GM23338 (cell line): ENCODE results near the gene IMMP2L. TPM values are rescaled to one million over a fixed set of nuclear protein-coding genes. Genes with fewer than 3 reads are reported as not detected.

Experiments
- ATAC-seq: fragments of 200-7000 bp; cut with Tn5 transposase; 3 replicates; pipeline ENCODE4 v1.9.1; 2020
- DNase-seq: peaks from one replicate; pipeline ENCODE4 v3.0.0-alpha.2; 2015; ENCODE audit warnings: low spot score
- H2AFZ ChIP-seq: fragments of 200-600 bp; sonication (generic); 2 replicates; pipeline ENCODE4 v1.8.0; 2016; ENCODE audit warnings: antibody characterized with exemption, mild to moderate bottlenecking, moderate library complexity
- H3F3A ChIP-seq: fragments of 200-600 bp; sonication (generic); replicated peaks from 2 replicates; pipeline ENCODE4 v1.8.0; 2017; ENCODE audit warnings: antibody characterized with exemption, mixed run types, low read depth
- H3K27ac ChIP-seq: fragments of 200-600 bp; sonication (generic); 2 replicates; pipeline ENCODE4 v1.6.1; 2016; ENCODE audit warnings: low read depth
- H3K27me3 ChIP-seq: fragments of 200-600 bp; sonication (generic); 2 replicates; pipeline ENCODE4 v1.8.0; 2016; ENCODE audit warnings: mild to moderate bottlenecking, mixed run types, moderate library complexity; ENCODE audit not compliant: insufficient read depth
- H3K36me3 ChIP-seq: fragments of 200-600 bp; sonication (generic); 2 replicates; pipeline ENCODE4 v1.8.0; 2016; ENCODE audit warnings: mild to moderate bottlenecking; ENCODE audit not compliant: insufficient read depth
- H3K4me1 ChIP-seq: fragments of 200-600 bp; sonication (generic); 2 replicates; pipeline ENCODE4 v1.8.0; 2016; ENCODE audit warnings: mild to moderate bottlenecking, moderate library complexity; ENCODE audit not compliant: insufficient read depth
- H3K4me2 ChIP-seq: fragments of 200-600 bp; sonication (generic); 2 replicates; pipeline ENCODE4 v1.7.1; 2017; ENCODE audit warnings: mixed run types
- H3K4me3 ChIP-seq: fragments of 200-600 bp; sonication (generic); 2 replicates; pipeline ENCODE4 v1.6.1; 2016; ENCODE audit warnings: mixed run types
- H3K79me2 ChIP-seq: fragments of 200-600 bp; sonication (generic); replicated peaks from 2 replicates; pipeline ENCODE4 v1.8.0; 2017; ENCODE audit warnings: mild to moderate bottlenecking; ENCODE audit not compliant: insufficient read depth
- H3K9me2 ChIP-seq: fragments of 200-600 bp; sonication (generic); 2 replicates; pipeline ENCODE4 v1.8.0; 2017; ENCODE audit not compliant: insufficient read depth
- H4K20me1 ChIP-seq: fragments of 200-600 bp; sonication (generic); replicated peaks from 2 replicates; pipeline ENCODE4 v1.8.0; 2017; ENCODE audit warnings: mild to moderate bottlenecking; ENCODE audit not compliant: insufficient read depth
- H3K27ac Mint-ChIP-seq: 2 replicates; pipeline ENCODE4 v1.8.0; 2020; ENCODE audit warnings: inconsistent platforms, mild to moderate bottlenecking, moderate library complexity, mixed read lengths
- H3K27me3 Mint-ChIP-seq: 3 replicates; pipeline ENCODE4 v1.8.0; 2022; ENCODE audit warnings: low read depth, mild to moderate bottlenecking, moderate library complexity, mixed read lengths, inconsistent platforms; ENCODE audit not compliant: insufficient read depth, poor library complexity
- H3K36me3 Mint-ChIP-seq: 3 replicates; pipeline ENCODE4 v1.8.0; 2021; ENCODE audit warnings: low read depth, mild to moderate bottlenecking, inconsistent platforms, moderate library complexity, mixed read lengths
- H3K4me1 Mint-ChIP-seq: 3 replicates; pipeline ENCODE4 v1.8.0; 2020; ENCODE audit warnings: mild to moderate bottlenecking, inconsistent platforms, mixed read lengths
- H3K4me3 Mint-ChIP-seq: 3 replicates; pipeline ENCODE4 v1.8.0; 2021; ENCODE audit warnings: moderate library complexity, mild to moderate bottlenecking, inconsistent platforms, mixed read lengths
- H3K9me3 Mint-ChIP-seq: 3 replicates; pipeline ENCODE4 v1.8.0; 2020; ENCODE audit warnings: moderate library complexity, mild to moderate bottlenecking, inconsistent platforms, mixed read lengths
- CTCF ChIP-seq, 2 experiments: fragments of 200-600 bp in 1 of 2; sonication (generic) in 1 of 2; conservative IDR thresholded peaks; 2 replicates each; pipeline versions ENCODE4 v1.5.1 to v1.6.1; 2016 to 2017; ENCODE audit warnings: antibody characterized with exemption in 2 of 2, low read depth in 2 of 2, mild to moderate bottlenecking in 2 of 2, moderate library complexity in 1 of 2
- EZH2 ChIP-seq: fragments of 200-600 bp; sonication (generic); IDR thresholded peaks from one replicate; pipeline ENCODE4 v1.8.0; 2017; ENCODE audit warnings: antibody characterized with exemption, mild to moderate bottlenecking, low read depth; ENCODE audit not compliant: unreplicated experiment
- JUNB ChIP-seq: IDR thresholded peaks from one replicate; pipeline ENCODE4 v1.6.1; 2016; ENCODE audit warnings: antibody characterized with exemption; ENCODE audit not compliant: unreplicated experiment
- NANOG ChIP-seq: IDR thresholded peaks from 2 replicates; pipeline ENCODE4 v1.6.1; 2016; ENCODE audit warnings: antibody characterized with exemption, borderline replicate concordance
- POLR2AphosphoS5 ChIP-seq: IDR thresholded peaks from 2 replicates; pipeline ENCODE4 v1.6.1; 2016; ENCODE audit warnings: antibody characterized with exemption, low read depth
- ZNF114 ChIP-seq: fragments of 250-450 bp; sonication (Bioruptor Pico); IDR thresholded peaks from 2 replicates; pipeline ENCODE4 v1.5.0; 2020; ENCODE audit warnings: mild to moderate bottlenecking, moderate library complexity
- ZNF331 ChIP-seq: fragments of 250-450 bp; sonication (Bioruptor Pico); IDR thresholded peaks from 2 replicates; pipeline ENCODE4 v1.5.0; 2020; ENCODE audit warnings: low read depth, mild to moderate bottlenecking, moderate library complexity
- polyA plus RNA-seq: library from polyadenylated mRNA; unstranded; fragments of >200 nt; fragmentation: Nextera tagmentation; extraction: Ambion mirVana; gene quantifications from 2 replicates; pipeline ENCODE4 v1.2.1, GENCODE V29; 2016
- total RNA-seq: library from RNA; depleted of rRNA; stranded (reverse); fragments of >200 nt; shearing (Covaris generic); gene quantifications from 2 replicates; pipeline ENCODE4 v1.2.3, GENCODE V29; 2014
- TF ChIP-seq, protein P1 (sequence below): fragments of 250-450 bp; sonication (Bioruptor Pico); IDR thresholded peaks from 2 replicates; pipeline ENCODE4 v1.5.0; 2020; ENCODE audit warnings: mild to moderate bottlenecking, moderate library complexity
- TF ChIP-seq, protein P2 (sequence below): IDR thresholded peaks from 2 replicates; pipeline ENCODE4 v1.6.1; 2016; ENCODE audit warnings: antibody characterized with exemption

Gene IMMP2L
- total and polyA plus RNA-seq, 2 experiments from 2014 or later = 7.3 to 14.0 TPM

- no peak overlapping the region for H3K27ac Mint-ChIP-seq
- Histone ChIP-seq H3F3A (no peaks in the 10 kb centered on the region), H4K20me1 (no peaks in the 10 kb centered on the region), H3K9me2 (0 out of 2 replicates have a peak, but pooled peaks cover 8% of the 10 kb centered on the region), H3K79me2 (no peaks in the 10 kb centered on the region), H3K36me3 (peaks cover 3% of the 10 kb centered on the region; the same call in 1 of the 2 replicates), H3K4me1 (no peaks in the 10 kb centered on the region), H3K4me2 (no peak overlapping the region), H3K4me3 (no peak overlapping the region), H3K27me3 (no peaks in the 10 kb centered on the region), H3K27ac (no peak overlapping the region), H2AFZ (no peak overlapping the region)
- TF ChIP-seq, protein P1, sequence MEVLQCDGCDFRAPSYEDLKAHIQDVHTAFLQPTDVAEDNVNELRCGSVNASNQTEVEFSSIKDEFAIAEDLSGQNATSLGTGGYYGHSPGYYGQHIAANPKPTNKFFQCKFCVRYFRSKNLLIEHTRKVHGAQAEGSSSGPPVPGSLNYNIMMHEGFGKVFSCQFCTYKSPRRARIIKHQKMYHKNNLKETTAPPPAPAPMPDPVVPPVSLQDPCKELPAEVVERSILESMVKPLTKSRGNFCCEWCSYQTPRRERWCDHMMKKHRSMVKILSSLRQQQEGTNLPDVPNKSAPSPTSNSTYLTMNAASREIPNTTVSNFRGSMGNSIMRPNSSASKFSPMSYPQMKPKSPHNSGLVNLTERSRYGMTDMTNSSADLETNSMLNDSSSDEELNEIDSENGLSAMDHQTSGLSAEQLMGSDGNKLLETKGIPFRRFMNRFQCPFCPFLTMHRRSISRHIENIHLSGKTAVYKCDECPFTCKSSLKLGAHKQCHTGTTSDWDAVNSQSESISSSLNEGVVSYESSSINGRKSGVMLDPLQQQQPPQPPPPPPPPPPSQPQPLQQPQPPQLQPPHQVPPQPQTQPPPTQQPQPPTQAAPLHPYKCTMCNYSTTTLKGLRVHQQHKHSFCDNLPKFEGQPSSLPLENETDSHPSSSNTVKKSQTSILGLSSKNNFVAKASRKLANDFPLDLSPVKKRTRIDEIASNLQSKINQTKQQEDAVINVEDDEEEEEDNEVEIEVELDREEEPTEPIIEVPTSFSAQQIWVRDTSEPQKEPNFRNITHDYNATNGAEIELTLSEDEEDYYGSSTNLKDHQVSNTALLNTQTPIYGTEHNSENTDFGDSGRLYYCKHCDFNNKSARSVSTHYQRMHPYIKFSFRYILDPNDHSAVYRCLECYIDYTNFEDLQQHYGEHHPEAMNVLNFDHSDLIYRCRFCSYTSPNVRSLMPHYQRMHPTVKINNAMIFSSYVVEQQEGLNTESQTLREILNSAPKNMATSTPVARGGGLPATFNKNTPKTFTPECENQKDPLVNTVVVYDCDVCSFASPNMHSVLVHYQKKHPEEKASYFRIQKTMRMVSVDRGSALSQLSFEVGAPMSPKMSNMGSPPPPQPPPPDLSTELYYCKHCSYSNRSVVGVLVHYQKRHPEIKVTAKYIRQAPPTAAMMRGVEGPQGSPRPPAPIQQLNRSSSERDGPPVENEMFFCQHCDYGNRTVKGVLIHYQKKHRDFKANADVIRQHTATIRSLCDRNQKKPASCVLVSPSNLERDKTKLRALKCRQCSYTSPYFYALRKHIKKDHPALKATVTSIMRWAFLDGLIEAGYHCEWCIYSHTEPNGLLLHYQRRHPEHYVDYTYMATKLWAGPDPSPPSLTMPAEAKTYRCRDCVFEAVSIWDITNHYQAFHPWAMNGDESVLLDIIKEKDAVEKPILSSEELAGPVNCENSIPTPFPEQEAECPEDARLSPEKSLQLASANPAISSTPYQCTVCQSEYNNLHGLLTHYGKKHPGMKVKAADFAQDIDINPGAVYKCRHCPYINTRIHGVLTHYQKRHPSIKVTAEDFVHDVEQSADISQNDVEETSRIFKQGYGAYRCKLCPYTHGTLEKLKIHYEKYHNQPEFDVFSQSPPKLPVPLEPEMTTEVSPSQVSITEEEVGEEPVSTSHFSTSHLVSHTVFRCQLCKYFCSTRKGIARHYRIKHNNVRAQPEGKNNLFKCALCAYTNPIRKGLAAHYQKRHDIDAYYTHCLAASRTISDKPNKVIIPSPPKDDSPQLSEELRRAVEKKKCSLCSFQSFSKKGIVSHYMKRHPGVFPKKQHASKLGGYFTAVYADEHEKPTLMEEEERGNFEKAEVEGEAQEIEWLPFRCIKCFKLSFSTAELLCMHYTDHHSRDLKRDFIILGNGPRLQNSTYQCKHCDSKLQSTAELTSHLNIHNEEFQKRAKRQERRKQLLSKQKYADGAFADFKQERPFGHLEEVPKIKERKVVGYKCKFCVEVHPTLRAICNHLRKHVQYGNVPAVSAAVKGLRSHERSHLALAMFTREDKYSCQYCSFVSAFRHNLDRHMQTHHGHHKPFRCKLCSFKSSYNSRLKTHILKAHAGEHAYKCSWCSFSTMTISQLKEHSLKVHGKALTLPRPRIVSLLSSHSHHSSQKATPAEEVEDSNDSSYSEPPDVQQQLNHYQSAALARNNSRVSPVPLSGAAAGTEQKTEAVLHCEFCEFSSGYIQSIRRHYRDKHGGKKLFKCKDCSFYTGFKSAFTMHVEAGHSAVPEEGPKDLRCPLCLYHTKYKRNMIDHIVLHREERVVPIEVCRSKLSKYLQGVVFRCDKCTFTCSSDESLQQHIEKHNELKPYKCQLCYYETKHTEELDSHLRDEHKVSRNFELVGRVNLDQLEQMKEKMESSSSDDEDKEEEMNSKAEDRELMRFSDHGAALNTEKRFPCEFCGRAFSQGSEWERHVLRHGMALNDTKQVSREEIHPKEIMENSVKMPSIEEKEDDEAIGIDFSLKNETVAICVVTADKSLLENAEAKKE = no peak
- TF ChIP-seq, protein P2, sequence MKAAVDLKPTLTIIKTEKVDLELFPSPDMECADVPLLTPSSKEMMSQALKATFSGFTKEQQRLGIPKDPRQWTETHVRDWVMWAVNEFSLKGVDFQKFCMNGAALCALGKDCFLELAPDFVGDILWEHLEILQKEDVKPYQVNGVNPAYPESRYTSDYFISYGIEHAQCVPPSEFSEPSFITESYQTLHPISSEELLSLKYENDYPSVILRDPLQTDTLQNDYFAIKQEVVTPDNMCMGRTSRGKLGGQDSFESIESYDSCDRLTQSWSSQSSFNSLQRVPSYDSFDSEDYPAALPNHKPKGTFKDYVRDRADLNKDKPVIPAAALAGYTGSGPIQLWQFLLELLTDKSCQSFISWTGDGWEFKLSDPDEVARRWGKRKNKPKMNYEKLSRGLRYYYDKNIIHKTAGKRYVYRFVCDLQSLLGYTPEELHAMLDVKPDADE = no peak
- TF ChIP-seq ZNF331 (CRISPR knock-in tag) (no peak), CTCF (conservative IDR thresholded peaks at IDR 0.05; ENCODE audit: low read depth in 2 of 2) (no peak), POLR2AphosphoS5 (no peak), EZH2 (no peak), JUNB (no peak), NANOG (no peak), ZNF114 (CRISPR knock-in tag) (no peak)
- ATAC-seq (no peak), DNase-seq (no peak)
- H3K4me3 Mint-ChIP-seq = no peak overlapping the region
- H3K27me3 Mint-ChIP-seq = no peaks in the 10 kb centered on the region
- peaks cover 26% of the 10 kb centered on the region for H3K9me3 Mint-ChIP-seq
- H3K4me1 Mint-ChIP-seq = peaks cover 13% of the 10 kb centered on the region; the same call in 2 of the 3 replicates
- peaks cover 26% of the 10 kb centered on the region; the same call in 2 of the 3 replicates for H3K36me3 Mint-ChIP-seq
These were observed 32.3 kb upstream of the IMMP2L start for GRCh38 chr7:111594602-111595001.
